ENCODE results near the gene SELENBP1. TPM values are rescaled to one million over a fixed set of nuclear protein-coding genes. Genes with fewer than 3 reads are reported as not detected.
A peak's percentile ranks its signal among the peaks of the same experiment; 100 is the strongest.
"Not testable (repeated sequence)": the region's sequence is repeated elsewhere in the genome, so short reads cannot be mapped to it uniquely, and the experiment has no call there.

The SELENBP1 gene
- total RNA-seq, 1 donor: 26.8 TPM

DNA sequence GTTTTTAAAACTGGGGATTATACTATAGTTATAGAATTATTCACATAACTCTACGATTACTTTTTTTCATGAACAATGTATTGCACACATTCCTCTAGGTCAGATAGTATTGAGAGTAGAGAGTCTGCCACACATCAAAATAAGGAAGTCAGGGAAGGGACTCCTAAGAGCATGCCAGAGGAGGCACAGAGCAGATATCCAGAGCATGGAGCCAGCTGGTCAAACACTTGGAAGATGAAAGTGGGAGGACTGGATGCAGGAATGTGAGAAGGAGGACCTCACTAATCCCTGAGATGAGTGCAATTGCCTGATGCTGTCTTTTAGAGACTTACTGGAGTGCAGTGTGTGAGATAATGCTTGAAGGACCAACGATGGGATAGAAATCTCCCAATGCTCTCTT, 15.8 kb downstream of the SELENBP1 start:
- TF ChIP-seq, protein P1, sequence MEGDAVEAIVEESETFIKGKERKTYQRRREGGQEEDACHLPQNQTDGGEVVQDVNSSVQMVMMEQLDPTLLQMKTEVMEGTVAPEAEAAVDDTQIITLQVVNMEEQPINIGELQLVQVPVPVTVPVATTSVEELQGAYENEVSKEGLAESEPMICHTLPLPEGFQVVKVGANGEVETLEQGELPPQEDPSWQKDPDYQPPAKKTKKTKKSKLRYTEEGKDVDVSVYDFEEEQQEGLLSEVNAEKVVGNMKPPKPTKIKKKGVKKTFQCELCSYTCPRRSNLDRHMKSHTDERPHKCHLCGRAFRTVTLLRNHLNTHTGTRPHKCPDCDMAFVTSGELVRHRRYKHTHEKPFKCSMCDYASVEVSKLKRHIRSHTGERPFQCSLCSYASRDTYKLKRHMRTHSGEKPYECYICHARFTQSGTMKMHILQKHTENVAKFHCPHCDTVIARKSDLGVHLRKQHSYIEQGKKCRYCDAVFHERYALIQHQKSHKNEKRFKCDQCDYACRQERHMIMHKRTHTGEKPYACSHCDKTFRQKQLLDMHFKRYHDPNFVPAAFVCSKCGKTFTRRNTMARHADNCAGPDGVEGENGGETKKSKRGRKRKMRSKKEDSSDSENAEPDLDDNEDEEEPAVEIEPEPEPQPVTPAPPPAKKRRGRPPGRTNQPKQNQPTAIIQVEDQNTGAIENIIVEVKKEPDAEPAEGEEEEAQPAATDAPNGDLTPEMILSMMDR (IDR thresholded peaks at IDR 0.05; ENCODE audit: insufficient read depth, low read length): no peak
- DNase-seq (ENCODE audit: low read depth): peak; percentile 27
- no peak overlapping the region for H3K4me3 ChIP-seq (ENCODE audit: low read depth, low read length)

GRCh38 chr1:151352021-151352718, 20.3 kb downstream of the SELENBP1 start:
- TF ChIP-seq, protein P1 (IDR thresholded peaks at IDR 0.05; ENCODE audit: insufficient read depth, low read length): no peak
- H3K4me3 ChIP-seq (ENCODE audit: low read depth, low read length): no peak overlapping the region
- peak; percentile 35 for DNase-seq (ENCODE audit: low read depth)

DNA sequence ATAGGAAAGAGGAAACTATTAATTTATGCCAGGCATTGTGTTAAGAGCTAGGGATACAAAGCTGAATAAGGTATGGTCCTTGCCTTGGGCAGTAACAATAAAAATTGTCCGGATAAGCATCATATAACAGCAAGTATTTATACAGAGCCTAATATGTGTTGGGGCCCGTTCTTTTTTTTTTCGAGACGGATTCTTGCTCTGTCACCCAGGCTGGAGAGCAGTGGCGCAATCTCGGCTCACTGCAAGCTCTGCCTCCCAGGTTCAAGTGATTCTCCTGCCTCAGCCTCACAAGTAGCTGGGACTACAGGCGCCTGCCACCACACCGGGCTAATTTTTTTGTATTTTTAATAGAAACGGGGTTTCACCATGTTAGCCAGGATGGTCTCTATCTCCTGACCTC, 22.2 kb downstream of the SELENBP1 start:
- H3K4me3 ChIP-seq (ENCODE audit: low read depth, low read length); DNase-seq (ENCODE audit: low read depth): not testable (repeated sequence)

GRCh38 chr1:151347523-151348246, 24.8 kb downstream of the SELENBP1 start:
- H3K4me3 ChIP-seq (ENCODE audit: low read depth, low read length): peak overlapping the region; percentile 54
- TF ChIP-seq, protein P1 (IDR thresholded peaks at IDR 0.05; ENCODE audit: insufficient read depth, low read length): no peak
- no peak for DNase-seq (ENCODE audit: low read depth)

- TF ChIP-seq, protein P1 (IDR thresholded peaks at IDR 0.05; ENCODE audit: insufficient read depth, low read length): no peak
- DNase-seq (ENCODE audit: low read depth): peak; percentile 98
- H3K4me3 ChIP-seq (ENCODE audit: low read depth, low read length): peak within 1 kb of the TSS; percentile 89
Observed at GRCh38 chr1:151346769-151347522, 25.6 kb downstream of the SELENBP1 start, which contains the start of gene RFX5. Gene RFX5 (minus strand): TSS chr1:151347252. CDS start chr1:151346320, 932 bp downstream.

DNA sequence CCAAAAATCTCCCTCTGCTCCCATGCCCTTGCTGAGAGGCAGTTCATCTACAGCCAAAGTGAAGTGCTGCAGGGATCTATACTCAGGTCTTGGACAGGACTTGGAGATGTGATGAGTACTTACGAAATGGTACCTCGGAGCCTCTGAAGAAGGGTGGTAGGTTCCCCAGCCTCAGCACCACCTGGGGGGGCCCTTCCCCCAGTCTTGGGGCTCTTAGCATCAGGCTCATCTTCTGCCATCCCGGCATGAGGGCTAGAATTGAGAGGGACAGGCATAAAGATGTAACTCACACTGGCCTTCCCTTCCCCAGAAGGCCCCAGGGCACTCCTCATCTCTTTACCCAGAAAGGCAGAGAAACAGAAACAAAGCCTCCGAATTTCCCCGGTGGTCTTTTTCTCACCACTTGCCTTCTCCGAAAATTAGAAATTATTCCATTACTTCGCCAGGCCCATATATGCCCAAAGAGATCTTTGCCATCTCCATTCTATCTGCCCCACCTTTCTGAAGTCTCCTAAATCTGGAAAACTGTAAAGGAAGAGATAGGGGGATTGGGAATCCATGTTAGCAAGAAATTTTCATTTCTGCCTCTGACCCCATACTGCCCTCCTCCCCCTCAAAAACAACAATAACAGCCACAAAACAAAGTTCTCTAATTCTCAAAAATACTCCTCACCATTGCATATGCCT, 26.3 kb downstream of the SELENBP1 start:
- peak overlapping the region; percentile 89 for H3K4me3 ChIP-seq (ENCODE audit: low read depth, low read length)
- TF ChIP-seq, protein P1 (IDR thresholded peaks at IDR 0.05; ENCODE audit: insufficient read depth, low read length): no peak
- DNase-seq (ENCODE audit: low read depth): no peak
